Natural killer cell (primary cell): ENCODE measurements around the gene MRO. TPM values are rescaled to one million over a fixed set of nuclear protein-coding genes. Genes with fewer than 3 reads are reported as not detected.

Experiments
- ATAC-seq, 3 donors: fragments of 150-1000 bp in 2 of 3; fragments of 200-7000 bp in 1 of 3; cut with Tn5 transposase; 1 replicate in 1 of 3; 2 replicates in 2 of 3; pipeline ENCODE4 v1.10.0; 2021; ENCODE audit warnings: mild to moderate bottlenecking in 2 of 3, moderate library complexity in 2 of 3
- DNase-seq, 2 donors: peaks; one replicate each; pipeline versions ENCODE4 v3.0.0 to v3.0.0-alpha.2; 2013 to 2021; ENCODE audit warnings: mixed read lengths in 1 of 2
- H3K27ac ChIP-seq: one replicate; pipeline ENCODE4 v1.5.1; 2013; ENCODE audit warnings: mild to moderate bottlenecking, low read length
- H3K27me3 ChIP-seq: one replicate; pipeline ENCODE4 v1.6.1; 2013; ENCODE audit warnings: low read length; ENCODE audit not compliant: control insufficient read depth, insufficient read depth
- H3K36me3 ChIP-seq: one replicate; pipeline ENCODE4 v1.6.1; 2013; ENCODE audit warnings: low read length; ENCODE audit not compliant: control insufficient read depth, insufficient read depth
- H3K4me1 ChIP-seq: one replicate; pipeline ENCODE4 v1.6.1; 2013; ENCODE audit warnings: low read length; ENCODE audit not compliant: control insufficient read depth, insufficient read depth
- H3K4me3 ChIP-seq: one replicate; pipeline ENCODE4 v1.5.1; 2013; ENCODE audit warnings: low read length
- H3K9me3 ChIP-seq: one replicate; pipeline ENCODE4 v1.6.1; 2013; ENCODE audit warnings: low read length; ENCODE audit not compliant: control insufficient read depth, insufficient read depth
- H3K27ac Mint-ChIP-seq, 2 donors: one replicate each; pipeline ENCODE4 v1.8.0; 2022; ENCODE audit warnings: mild to moderate bottlenecking in 2 of 2, mixed read lengths in 2 of 2, moderate library complexity in 1 of 2
- H3K27me3 Mint-ChIP-seq, 2 donors: one replicate each; pipeline ENCODE4 v1.8.0; 2022; ENCODE audit warnings: low read depth in 2 of 2, mixed read lengths in 2 of 2
- H3K36me3 Mint-ChIP-seq: one replicate; pipeline ENCODE4 v1.8.0; 2022; ENCODE audit warnings: mixed read lengths
- H3K4me1 Mint-ChIP-seq, 2 donors: one replicate each; pipeline ENCODE4 v1.8.0; 2022; ENCODE audit warnings: mixed read lengths in 2 of 2
- H3K4me3 Mint-ChIP-seq: one replicate; pipeline ENCODE4 v1.8.0; 2022; ENCODE audit warnings: mild to moderate bottlenecking, moderate library complexity, mixed read lengths
- H3K9me3 Mint-ChIP-seq, 2 donors: one replicate each; pipeline ENCODE4 v1.8.0; 2022; ENCODE audit warnings: mixed read lengths in 2 of 2
- CTCF ChIP-seq: fragments of 200-600 bp; IDR thresholded peaks from one replicate; pipeline ENCODE4 v1.8.0; 2022; ENCODE audit warnings: antibody characterized with exemption
- WGBS: methylation state at CpG from one replicate; pipeline ENCODE4 v1.1.7; 2013; ENCODE audit warnings: missing lambda C conversion rate; ENCODE audit not compliant: insufficient coverage; 5-methylcytosine and 5-hydroxymethylcytosine counted together
- intact Hi-C: fragments of 100-400 bp; cut with micrococcal nuclease; formaldehyde crosslinking; loops from one replicate; pipeline ENCODE4 v1.14.2; 2022
- total RNA-seq, 4 donors: library from RNA; stranded (reverse); fragments of 120-200 nt in 1 of 4; gene quantifications; one replicate each; pipeline versions ENCODE4 v1.2.3 to v1.2.4, GENCODE V29; 2013 to 2022

MRO gene
- total RNA-seq, 3 donors from 2014 or later (not counting 1 experiment from before 2014, with no cell fraction given) = not detected

GRCh38 chr18:50757358-50757757 lies 62.5 kb downstream of the MRO start:
- TF ChIP-seq CTCF = no peak
- Histone ChIP-seq H3K9me3 (no peaks in the 10 kb centered on the region), H3K4me1 (no peaks in the 10 kb centered on the region), H3K27ac (no peak overlapping the region), H3K27me3 (no peaks in the 10 kb centered on the region), H3K4me3 (no peak overlapping the region), H3K36me3 (no peaks in the 10 kb centered on the region)
- no peaks in the 10 kb centered on the region for H3K4me1 Mint-ChIP-seq
- no peak overlapping the region for H3K27ac Mint-ChIP-seq
- intact Hi-C loops = no loop called here
- H3K36me3 Mint-ChIP-seq = no peaks in the 10 kb centered on the region
- ATAC-seq = no peak
- DNase-seq = no peak
- peaks cover 9 to 18% of the 10 kb centered on the region in 2 donors for H3K27me3 Mint-ChIP-seq
- no peaks in the 10 kb centered on the region for H3K9me3 Mint-ChIP-seq
- no peak overlapping the region for H3K4me3 Mint-ChIP-seq
- WGBS = 80% methylated on average over 7 of the region's 7 CpGs

GRCh38 chr18:50754297-50754696 lies 65.5 kb downstream of the MRO start:
- 83% methylated on average over 3 of the region's 3 CpGs for WGBS
- H3K27ac ChIP-seq = no peak overlapping the region
- H3K4me1 ChIP-seq = no peaks in the 10 kb centered on the region
- DNase-seq (no peak), ATAC-seq (no peak)
- intact Hi-C loops = no loop called here
- H3K36me3 Mint-ChIP-seq = no peaks in the 10 kb centered on the region
- peaks cover 6 to 34% of the 10 kb centered on the region in 2 donors for H3K27me3 Mint-ChIP-seq
- no peaks in the 10 kb centered on the region for H3K4me1 Mint-ChIP-seq
- H3K27me3 ChIP-seq = no peaks in the 10 kb centered on the region
- H3K36me3 ChIP-seq = no peaks in the 10 kb centered on the region
- no peak overlapping the region for H3K27ac Mint-ChIP-seq
- no peak for TF ChIP-seq CTCF
- no peaks in the 10 kb centered on the region for H3K9me3 ChIP-seq
- H3K4me3 ChIP-seq = no peak overlapping the region
- no peak overlapping the region for H3K4me3 Mint-ChIP-seq
- H3K9me3 Mint-ChIP-seq = no peaks in the 10 kb centered on the region

GRCh38 chr18:50753311-50753710 lies 66.5 kb downstream of the MRO start:
- Histone ChIP-seq H3K4me1 (no peaks in the 10 kb centered on the region), H3K9me3 (no peaks in the 10 kb centered on the region), H3K27ac (no peak overlapping the region), H3K4me3 (no peak overlapping the region), H3K36me3 (no peaks in the 10 kb centered on the region), H3K27me3 (no peaks in the 10 kb centered on the region)
- H3K9me3 Mint-ChIP-seq = no peaks in the 10 kb centered on the region
- TF ChIP-seq CTCF = no peak
- WGBS = 31% methylated on average over 1 of the region's 1 CpG
- intact Hi-C loops = no loop called here
- no peaks in the 10 kb centered on the region for H3K36me3 Mint-ChIP-seq
- no peak overlapping the region for H3K4me3 Mint-ChIP-seq
- no peak overlapping the region for H3K27ac Mint-ChIP-seq
- peaks cover 6 to 34% of the 10 kb centered on the region in 2 donors for H3K27me3 Mint-ChIP-seq
- no peak for DNase-seq
- no peak for ATAC-seq
- H3K4me1 Mint-ChIP-seq = no peaks in the 10 kb centered on the region

- H3K9me3 Mint-ChIP-seq = no peaks in the 10 kb centered on the region
- no peaks in the 10 kb centered on the region for H3K27me3 ChIP-seq
- no peak overlapping the region for H3K27ac Mint-ChIP-seq
- no peaks in the 10 kb centered on the region for H3K4me1 Mint-ChIP-seq
- DNase-seq = no peak
- H3K4me1 ChIP-seq = no peaks in the 10 kb centered on the region
- H3K36me3 ChIP-seq = no peaks in the 10 kb centered on the region
- peaks cover 6 to 25% of the 10 kb centered on the region in 2 donors for H3K27me3 Mint-ChIP-seq
- no peak overlapping the region for H3K4me3 Mint-ChIP-seq
- no peaks in the 10 kb centered on the region for H3K36me3 Mint-ChIP-seq
- no CpG with 5 or more reads among the region's 1 CpG for WGBS
- no peak for ATAC-seq
- no peak overlapping the region for H3K4me3 ChIP-seq
- TF ChIP-seq CTCF = no peak
- intact Hi-C loops = no loop called here
- H3K9me3 ChIP-seq = no peaks in the 10 kb centered on the region
- no peak overlapping the region for H3K27ac ChIP-seq
These were observed 67.9 kb downstream of the MRO start for GRCh38 chr18:50751947-50752346.
